Measurements from ENCODE around the gene ZNRF1. TPM values are rescaled to one million over a fixed set of nuclear protein-coding genes. Genes with fewer than 3 reads are reported as not detected.

The ZNRF1 gene
- total and polyA plus RNA-seq, 2 of the 8 experiments (the other 6 are each of a cell fraction or from before 2014, with no cell fraction given), result 33.5 to 52.9 TPM

GRCh38 chr16:75010427-75010826 is 11.6 kb downstream of the ZNRF1 start:
- Histone ChIP-seq H3K79me1 (ENCODE audit: low read depth, low read length) (peaks cover 7% of the 10 kb centered on the region), H3K9ac (replicated peaks in 1 of 4; ENCODE audit: extremely low read depth in 1 of 4, low read depth in 3 of 4, low read length in 3 of 4) (no peak overlapping the region)
- POLR2A ChIA-PET (ENCODE audit: partially characterized antibody), result no interaction called here

More at GRCh38 chr16:75010427-75010826, 11.6 kb downstream of the ZNRF1 start:
- DNase-seq (ENCODE audit: low read depth in 1 of 2, low spot score in 2 of 2) (no peak), FAIRE-seq (no peak)
- H2BK15ac ChIP-seq (ENCODE audit: low read length), result no peak overlapping the region
- no peak overlapping the region for H3K23ac ChIP-seq (ENCODE audit: insufficient read length)
- H2BK12ac ChIP-seq (ENCODE audit: low read depth, low read length), result no peak overlapping the region
- TF ChIP-seq CBX5 (IDR thresholded peaks at IDR 0.05; ENCODE audit: low read depth, low read length), result no peak
- TF ChIP-seq NANOG (IDR thresholded peaks at IDR 0.05; ENCODE audit: insufficient read depth, low read depth, low read length, poor library complexity, severe bottlenecking), result no peak
- TF ChIP-seq NRF1 (IDR thresholded peaks at IDR 0.05; ENCODE audit: low read depth, low read length), result no peak
- peaks cover 0 to 14% (median 3%) of the 10 kb centered on the region in 4 experiments; a peak in 4 of 7 replicates for H3K4me1 ChIP-seq (replicated peaks in 1 of 4; ENCODE audit: control insufficient read depth in 3 of 4, insufficient read depth in 4 of 4, low read length in 3 of 4)
- H2AFZ ChIP-seq (ENCODE audit: low read length), result no peak overlapping the region
- H3K36me3 ChIP-seq (ENCODE audit: control insufficient read depth in 2 of 4, insufficient read depth in 4 of 4, low read length in 3 of 4), result no peaks in the 10 kb centered on the region
- H3K27ac ChIP-seq (ENCODE audit: low read depth, low read length), result no peak overlapping the region
- no peak overlapping the region for H2BK20ac ChIP-seq (ENCODE audit: low read length)
- no peak overlapping the region for H3K4me3 ChIP-seq (ENCODE audit: extremely low read depth in 1 of 4, insufficient read depth in 2 of 4, low read depth in 3 of 4, low read length in 4 of 4)
- CTCF ChIA-PET (ENCODE audit: partially characterized antibody), result interaction anchor here (0.8 to 4.0 kb wide), 3 partner anchors 43 to 101 kb away, joined by 3 to 15 read pairs (median 4); no protein-coding TSS in a partner anchor
- H3K56ac ChIP-seq (replicated peaks; ENCODE audit: insufficient read length, low read depth, low read length), result no peak overlapping the region
- no peak overlapping the region for H2BK5ac ChIP-seq (ENCODE audit: low read depth, low read length)
- H3K23me2 ChIP-seq (ENCODE audit: low read depth, low read length), result no peaks in the 10 kb centered on the region
- H3K4me2 ChIP-seq (ENCODE audit: insufficient read depth in 1 of 2, low read depth in 2 of 2, low read length in 2 of 2), result no peak overlapping the region
- no peak overlapping the region for H4K5ac ChIP-seq (ENCODE audit: insufficient read length, low read depth, low read length)
- no peak overlapping the region for H2BK120ac ChIP-seq (replicated peaks; ENCODE audit: low read depth, low read length)
- no peaks in the 10 kb centered on the region for H3K27me3 ChIP-seq (replicated peaks in 1 of 4; ENCODE audit: control insufficient read depth in 3 of 4, extremely low read depth in 1 of 4, insufficient read depth in 3 of 4, low read length in 3 of 4)
- H3K9me3 ChIP-seq (ENCODE audit: insufficient read depth in 2 of 2, low read depth in 1 of 2, low read length in 1 of 2), result no peaks in the 10 kb centered on the region
- peaks cover 18 to 100% of the 10 kb centered on the region in 2 experiments for H3K79me2 ChIP-seq (ENCODE audit: control insufficient read depth in 1 of 2, insufficient read depth in 2 of 2, low read length in 2 of 2)
- WGBS, 2 experiments (ENCODE audit: extremely low coverage in 1 of 2, insufficient coverage in 1 of 2, insufficient read length in 1 of 2, insufficient replicate concordance in 2 of 2, low coverage in 1 of 2, low lambda C conversion rate in 2 of 2, missing lambda C conversion rate in 1 of 2), result 84% methylated on average over 2 of the region's 3 CpGs; no CpG with 5 or more reads in 1 of the 2 experiments
- H3K18ac ChIP-seq (ENCODE audit: extremely low read depth, low read length), result no peak overlapping the region
- no peak overlapping the region for H2AK5ac ChIP-seq (ENCODE audit: low read depth, low read length)
- no peak overlapping the region for H3K4ac ChIP-seq (replicated peaks; ENCODE audit: insufficient read length, low read depth, low read length)
- no peak overlapping the region for H3K14ac ChIP-seq (ENCODE audit: insufficient read length)
- peaks cover 2 to 18% of the 10 kb centered on the region in 2 experiments for H4K20me1 ChIP-seq (replicated peaks in 1 of 2; ENCODE audit: control insufficient read depth in 1 of 2, insufficient read depth in 2 of 2, low read length in 2 of 2)
- no peak overlapping the region for H4K91ac ChIP-seq (replicated peaks; ENCODE audit: insufficient read length, low read length)
- H4K8ac ChIP-seq (ENCODE audit: extremely low read depth, insufficient read depth, low read length), result no peak overlapping the region

All from H1 (cell line).